GM20431 (cell line): ENCODE measurements around the gene GSTA1.
"Not testable (repeated sequence)": the region's sequence is repeated elsewhere in the genome, so short reads cannot be mapped to it uniquely, and the experiment has no call there.

Source experiments
- in situ Hi-C: fragments of 300-500 bp; cut with MseI, MboI; formaldehyde crosslinking; loops from one replicate; pipeline ENCODE4 v1.15.0; 2020; ENCODE audit warnings: low sequenced_read_pairs; ENCODE audit not compliant: unreplicated experiment

Gene GSTA1

GRCh38 chr6:52803668-52804255, at the start of gene GSTA1:
Gene GSTA1 (minus strand): TSS chr6:52803816. CDS start chr6:52799267, 4,549 bp downstream.
- in situ Hi-C loops, result not testable (repeated sequence)

GRCh38 chr6:52849137-52849536, 45.5 kb upstream of the GSTA1 start:
- in situ Hi-C loops, result no loop called here

- in situ Hi-C loops, result no loop called here
Measured at GRCh38 chr6:52846002-52846401, 42.4 kb upstream of the GSTA1 start.

GRCh38 chr6:52843605-52844004, 40.0 kb upstream of the GSTA1 start:
- in situ Hi-C loops, result no loop called here

- in situ Hi-C loops, result no loop called here
Measured at GRCh38 chr6:52840763-52841585, 37.4 kb upstream of the GSTA1 start, which contains the start of gene GSTA5. Gene GSTA5 (minus strand): TSS chr6:52840813.

- in situ Hi-C loops, result no loop called here
Measured at GRCh38 chr6:52839124-52840055, 35.8 kb upstream of the GSTA1 start.

- in situ Hi-C loops, result no loop called here
Measured at GRCh38 chr6:52834481-52834880, 30.9 kb upstream of the GSTA1 start.

GRCh38 chr6:52830869-52831268, 27.3 kb upstream of the GSTA1 start:
- in situ Hi-C loops, result not testable (repeated sequence)

GRCh38 chr6:52829046-52829817, 25.6 kb upstream of the GSTA1 start:
- in situ Hi-C loops, result no loop called here

GRCh38 chr6:52828621-52829020, 25.0 kb upstream of the GSTA1 start:
- in situ Hi-C loops, result not testable (repeated sequence)

- in situ Hi-C loops, result not testable (repeated sequence)
Measured at GRCh38 chr6:52827073-52827783, 23.6 kb upstream of the GSTA1 start.

- in situ Hi-C loops, result no loop called here
Measured at GRCh38 chr6:52826513-52826912, 22.9 kb upstream of the GSTA1 start.

- in situ Hi-C loops, result not testable (repeated sequence)
Measured at GRCh38 chr6:52825900-52826459, 22.4 kb upstream of the GSTA1 start.

GRCh38 chr6:52825270-52825793, 21.7 kb upstream of the GSTA1 start:
- in situ Hi-C loops, result not testable (repeated sequence)

GRCh38 chr6:52821842-52822241, 18.2 kb upstream of the GSTA1 start:
- in situ Hi-C loops, result no loop called here

- in situ Hi-C loops, result no loop called here
Measured at GRCh38 chr6:52820198-52820597, 16.6 kb upstream of the GSTA1 start.

- in situ Hi-C loops, result no loop called here
Measured at GRCh38 chr6:52815167-52816092, 11.8 kb upstream of the GSTA1 start.

GRCh38 chr6:52814545-52814944, 10.9 kb upstream of the GSTA1 start:
- in situ Hi-C loops, result not testable (repeated sequence)
